GM08714 (cell line): Measurements from ENCODE around the gene AUH.
"Not testable (repeated sequence)": the region's sequence is repeated elsewhere in the genome, so short reads cannot be mapped to it uniquely, and the experiment has no call there.

Experiments
- H3K4me3 ChIP-seq: fragments of 200-500 bp; sonication (Bioruptor generic); 2 replicates; pipeline ENCODE4 v1.5.1; 2014; ENCODE audit warnings: mild to moderate bottlenecking, low read length, inconsistent platforms
- ZNF274 ChIP-seq: IDR thresholded peaks from 2 replicates; pipeline ENCODE4 v1.6.1; 2012; ENCODE audit warnings: mild to moderate bottlenecking, low read depth, low read length

Gene AUH

GRCh38 chr9:91214867-91215266, 146.9 kb downstream of the AUH start:
- no peak for TF ChIP-seq ZNF274
- no peak overlapping the region for H3K4me3 ChIP-seq

DNA sequence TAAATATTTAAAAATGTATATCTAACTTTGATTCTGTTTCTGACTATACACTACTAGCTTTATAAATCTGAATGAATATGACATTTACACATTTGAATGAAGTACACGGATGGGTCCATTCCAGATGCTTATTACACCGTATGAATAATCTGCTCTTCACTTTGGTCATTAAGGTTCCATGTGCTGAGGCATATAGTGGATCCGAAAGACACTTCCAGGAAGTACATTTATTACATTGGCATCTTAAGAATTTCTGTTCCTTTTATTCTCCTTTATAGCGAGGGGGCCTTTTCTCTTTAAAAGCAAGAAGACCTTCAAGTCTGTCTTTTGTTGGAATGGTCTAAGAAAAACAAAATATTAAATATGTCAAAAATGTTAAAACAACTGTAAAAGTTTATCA, 147.6 kb downstream of the AUH start:
- no peak for TF ChIP-seq ZNF274
- no peak overlapping the region for H3K4me3 ChIP-seq

DNA sequence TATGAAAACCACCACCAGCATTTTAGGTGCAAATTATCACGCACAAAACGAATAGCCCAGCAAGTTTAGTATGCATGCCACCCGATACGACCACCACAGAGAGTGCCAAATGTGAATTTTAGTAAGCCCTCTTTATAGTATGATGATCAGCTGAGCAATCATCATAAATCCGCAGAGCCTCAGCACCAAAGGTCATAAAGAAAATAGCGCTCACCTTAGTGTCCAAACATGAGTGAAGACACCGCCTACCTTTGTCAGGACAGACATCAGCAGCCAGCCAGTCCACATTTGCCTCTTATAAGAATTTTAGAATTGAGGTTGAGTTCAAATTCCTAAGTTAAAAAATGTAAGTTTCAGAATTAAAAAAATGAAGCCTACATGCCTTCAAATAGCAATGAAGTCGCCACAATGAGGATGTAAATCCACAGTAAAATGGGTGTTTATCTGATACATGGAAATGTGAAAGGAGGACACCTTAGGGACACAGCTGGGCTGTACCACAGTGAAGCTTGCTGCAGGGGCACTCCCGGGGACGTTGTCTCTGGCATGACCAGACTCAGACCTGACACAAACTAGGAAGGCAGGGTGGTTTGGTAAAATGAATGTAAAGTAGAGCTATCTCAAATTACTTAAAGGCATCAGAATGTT, 149.0 kb downstream of the AUH start:
- TF ChIP-seq ZNF274 = no peak
- H3K4me3 ChIP-seq = no peak overlapping the region

DNA sequence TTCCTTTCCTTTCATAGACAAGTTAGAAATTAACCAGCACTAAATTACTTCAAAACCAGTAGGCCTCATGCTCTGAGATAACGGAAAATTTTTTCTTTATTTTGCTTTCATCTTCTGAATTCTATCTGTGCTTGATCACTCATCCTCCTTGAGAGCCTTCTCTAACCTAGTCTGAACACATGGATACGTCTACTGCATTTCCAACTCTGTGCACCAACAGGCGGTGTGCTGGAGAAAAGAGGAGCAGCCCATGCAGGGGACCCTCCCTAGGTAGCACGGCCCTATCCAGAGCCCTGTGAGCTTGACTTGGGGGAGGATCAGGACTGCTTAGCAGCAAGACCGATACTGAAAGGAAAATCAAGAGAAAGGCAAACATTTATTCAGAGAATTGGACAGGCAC, 149.8 kb downstream of the AUH start:
- peak overlapping the region; percentile 30; the same call in 1 of the 2 replicates for H3K4me3 ChIP-seq
- TF ChIP-seq ZNF274 = no peak

DNA sequence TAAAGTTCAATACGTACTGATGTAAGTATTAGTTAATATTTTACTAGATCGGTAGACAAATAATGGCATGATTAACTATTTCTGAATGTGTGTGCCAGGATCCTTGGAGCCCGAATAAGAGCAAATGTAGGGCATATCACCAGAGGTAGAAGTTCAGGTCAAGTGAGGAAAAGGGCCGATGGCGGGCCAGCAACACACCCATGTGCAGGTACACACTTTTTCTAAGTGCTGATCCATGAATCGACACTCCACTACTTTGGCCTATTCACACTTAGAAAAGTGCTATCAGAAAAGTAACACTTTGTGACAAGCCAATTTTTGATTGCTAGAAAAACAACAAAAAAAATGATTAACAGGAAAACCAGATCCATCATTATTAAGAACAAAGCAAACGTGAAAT, 150.3 kb downstream of the AUH start:
- no peak for TF ChIP-seq ZNF274
- H3K4me3 ChIP-seq = no peak overlapping the region

- TF ChIP-seq ZNF274 = no peak
Measured at GRCh38 chr9:91210318-91210717, 151.4 kb downstream of the AUH start.

DNA sequence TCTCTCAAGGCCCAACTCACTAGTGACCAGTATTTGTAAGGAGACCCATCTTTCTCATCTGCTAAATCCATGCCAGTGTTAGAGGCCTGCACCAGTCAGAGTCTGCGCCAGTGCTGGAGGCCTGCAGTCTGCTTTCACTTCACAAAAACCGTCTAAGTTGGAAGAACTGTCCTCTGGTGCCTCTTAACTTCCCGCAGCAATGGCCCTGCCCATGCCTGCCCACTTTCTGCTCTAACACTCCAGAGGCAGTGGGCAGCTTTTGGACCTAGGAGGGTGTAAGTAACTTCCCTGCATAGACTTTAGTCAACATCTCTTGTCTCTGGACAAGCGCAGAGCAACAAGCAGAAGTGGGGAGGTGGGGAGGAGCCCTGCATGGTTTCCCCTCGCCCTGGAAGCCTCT, 152.9 kb downstream of the AUH start:
- no peak overlapping the region; the same call in 1 of the 2 replicates for H3K4me3 ChIP-seq
- TF ChIP-seq ZNF274 = no peak

More at GRCh38 chr9:91210318-91210717, 151.4 kb downstream of the AUH start:
- H3K4me3 ChIP-seq = no peak overlapping the region

DNA sequence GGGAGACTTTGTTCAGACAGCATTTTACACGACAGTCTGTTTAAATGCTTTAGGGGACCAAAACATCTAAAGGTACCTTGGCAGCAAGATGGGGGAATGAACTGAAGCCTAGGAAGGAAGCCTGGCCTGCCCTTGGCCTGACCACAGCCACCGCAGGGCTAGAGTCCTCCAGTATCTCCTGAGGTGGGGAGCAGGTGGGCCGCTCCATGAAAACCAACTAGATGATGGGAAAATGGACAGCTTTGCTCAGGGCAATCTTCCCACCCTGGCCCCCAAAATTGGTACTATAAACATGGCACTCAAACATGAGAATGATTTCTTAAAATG, 153.3 kb downstream of the AUH start:
- peak overlapping the region; percentile 7; the same call in 1 of the 2 replicates for H3K4me3 ChIP-seq
- TF ChIP-seq ZNF274 = no peak

GRCh38 chr9:91207729-91208418, 153.8 kb downstream of the AUH start:
- TF ChIP-seq ZNF274 = no peak
- peak overlapping the region; percentile 7; the same call in 1 of the 2 replicates for H3K4me3 ChIP-seq

DNA sequence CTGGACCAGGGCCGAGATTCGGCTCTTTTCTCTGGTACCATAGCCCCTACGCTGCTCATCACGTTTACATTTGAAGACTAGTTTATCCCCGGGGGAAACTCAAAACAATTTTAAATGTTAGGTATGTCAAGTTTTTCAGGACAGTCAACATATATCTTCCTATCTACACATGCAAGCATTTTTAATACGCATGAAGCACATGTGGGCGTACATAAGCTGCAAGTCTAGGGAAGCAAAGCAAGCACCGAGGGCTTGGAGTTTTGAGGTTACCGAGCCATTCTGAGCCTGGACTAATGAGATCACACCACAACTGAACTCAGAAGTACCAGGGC, 154.4 kb downstream of the AUH start:
- no peak overlapping the region; the same call in 1 of the 2 replicates for H3K4me3 ChIP-seq
- TF ChIP-seq ZNF274 = no peak

DNA sequence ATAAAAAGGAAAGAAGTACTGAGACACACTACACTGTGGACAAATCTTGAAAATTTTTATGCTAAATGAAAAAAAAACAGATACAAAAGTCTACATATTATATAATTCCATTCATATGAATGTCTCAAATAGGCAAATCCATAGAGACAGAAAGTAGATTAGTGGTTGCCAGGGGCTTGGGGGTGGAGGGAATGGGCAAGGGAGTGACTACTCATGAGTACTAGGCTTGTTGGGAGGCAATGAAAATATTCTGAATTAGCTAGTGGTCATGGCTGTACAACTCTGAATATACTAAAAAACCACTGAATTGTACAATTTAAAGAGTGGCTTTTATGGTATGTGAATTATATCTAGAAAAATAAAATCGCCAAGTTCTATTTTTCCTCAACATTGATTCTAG, 154.9 kb downstream of the AUH start:
- no peak for TF ChIP-seq ZNF274
- H3K4me3 ChIP-seq = no peak overlapping the region

DNA sequence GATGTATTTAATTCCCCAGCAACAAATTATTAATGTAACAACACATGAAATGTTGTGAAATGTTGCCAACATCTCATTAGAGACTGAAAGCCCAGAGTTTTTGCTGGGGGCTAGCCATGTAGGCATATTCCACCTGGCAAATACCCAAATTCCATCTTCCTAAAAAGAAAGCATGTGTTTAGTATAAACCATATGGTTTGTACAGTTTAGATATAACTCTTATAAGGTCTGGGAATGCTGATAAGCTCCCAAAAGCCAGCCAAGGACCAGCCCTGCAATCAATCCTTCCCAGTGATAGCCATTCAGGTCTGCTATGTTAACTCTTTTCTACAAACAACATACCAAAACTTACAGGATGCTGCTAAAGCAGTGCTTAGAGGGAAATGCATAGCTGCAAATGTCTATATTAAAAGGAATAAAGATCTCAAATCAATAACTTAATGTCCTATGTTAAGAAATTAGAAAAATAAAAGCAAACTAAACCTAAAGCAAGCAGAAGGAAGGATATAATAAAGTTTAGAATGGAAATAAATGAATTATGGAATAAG, 158.9 kb downstream of the AUH start:
- TF ChIP-seq ZNF274 = no peak
- H3K4me3 ChIP-seq = no peak overlapping the region

DNA sequence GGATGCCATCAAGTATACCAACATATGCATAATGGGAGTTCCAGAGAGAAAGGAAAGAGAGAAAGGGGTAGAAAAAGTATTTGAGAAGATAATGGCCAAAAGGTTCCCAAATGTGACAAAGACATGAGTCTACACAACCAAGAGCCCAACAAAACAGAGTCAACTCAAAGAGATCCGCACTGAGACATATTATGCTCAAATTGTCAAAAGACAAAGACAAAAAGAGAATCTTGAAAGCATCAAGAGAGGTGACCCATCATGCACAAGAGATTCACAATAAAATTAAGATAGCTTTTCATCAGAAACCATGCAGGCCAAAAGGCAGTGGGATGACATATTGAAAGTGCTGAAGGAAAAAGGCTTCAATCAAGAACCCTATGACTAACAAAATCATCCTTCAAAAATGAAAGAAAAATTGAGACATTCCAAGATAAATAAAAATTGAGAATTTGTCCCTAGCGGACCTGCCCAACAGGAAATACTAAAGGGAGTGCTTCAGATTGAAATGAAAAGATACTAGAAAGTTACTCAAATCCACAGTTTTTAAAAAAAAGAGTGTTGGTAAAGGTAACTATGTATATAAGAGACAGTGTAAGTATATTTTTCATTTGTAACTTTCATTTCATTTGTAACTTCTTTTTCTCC, 160.9 kb downstream of the AUH start:
- no peak for TF ChIP-seq ZNF274
- H3K4me3 ChIP-seq = no peak overlapping the region

DNA sequence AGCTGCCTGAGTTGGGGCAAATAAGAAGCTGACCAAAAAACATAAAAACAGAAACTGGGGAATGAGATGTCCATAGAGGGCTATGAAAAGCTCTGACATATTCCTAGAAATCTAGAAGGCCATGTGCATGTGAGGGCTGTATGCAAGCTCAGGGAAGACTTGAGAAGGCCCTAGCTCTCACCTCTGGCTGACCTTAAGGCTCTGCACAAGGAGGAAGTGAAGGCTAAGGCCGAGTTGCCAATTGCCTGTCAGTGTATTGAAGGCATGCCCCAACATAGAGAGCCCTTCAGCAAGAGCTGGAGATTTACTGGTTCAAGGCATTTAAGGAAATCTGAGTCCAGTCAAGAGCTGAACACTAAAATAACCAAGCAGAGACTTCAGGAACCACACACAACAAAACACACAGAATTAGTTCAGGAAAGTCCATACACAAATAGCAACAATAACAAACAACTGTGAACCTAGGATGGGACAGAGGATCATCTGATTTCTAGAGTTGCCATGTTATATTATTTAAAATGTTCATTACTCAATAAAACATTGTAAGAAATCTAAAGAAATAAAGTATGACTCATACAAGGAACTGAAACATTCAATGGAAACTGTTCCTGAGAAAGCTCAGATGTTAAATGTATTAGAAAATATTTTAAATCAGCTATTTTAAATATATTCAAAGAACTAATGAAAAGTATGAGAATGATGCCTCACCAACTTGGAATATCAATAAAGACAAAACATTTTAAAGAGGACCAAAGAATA, 161.8 kb downstream of the AUH start:
- no peak overlapping the region for H3K4me3 ChIP-seq
- TF ChIP-seq ZNF274 = no peak

GRCh38 chr9:91198881-91199280, 162.8 kb downstream of the AUH start:
- not testable (repeated sequence) for H3K4me3 ChIP-seq
